Fibroblast of peridontal ligament (primary cell): ENCODE data around the gene C2orf81.

Experiments
- DNase-seq: peaks from one replicate; pipeline ENCODE4 v3.0.0-alpha.2; 2010; ENCODE audit errors: extremely low read depth

Gene C2orf81

GRCh38 chr2:74390606-74391005 lies 30.8 kb downstream of the C2orf81 start:
- no peak for DNase-seq

- DNase-seq: peak; percentile 59
Measured at GRCh38 chr2:74387346-74387745, 34.1 kb downstream of the C2orf81 start.

GRCh38 chr2:74385396-74385795 lies 36.0 kb downstream of the C2orf81 start:
- peak; percentile 27 for DNase-seq

GRCh38 chr2:74384051-74384450 lies 37.4 kb downstream of the C2orf81 start:
- DNase-seq: peak; percentile 31

GRCh38 chr2:74383254-74383653 lies 38.2 kb downstream of the C2orf81 start:
- DNase-seq: peak; percentile 66

GRCh38 chr2:74381751-74382150 lies 39.7 kb downstream of the C2orf81 start:
- DNase-seq: no peak

- DNase-seq: peak; percentile 66
Measured at GRCh38 chr2:74379851-74380789, 41.3 kb downstream of the C2orf81 start, which contains the start of gene DCTN1. TSS of gene DCTN1 (minus strand) at chr2:74380311. CDS start at chr2:74380037, 274 bp downstream.

GRCh38 chr2:74378007-74378406 lies 43.4 kb downstream of the C2orf81 start:
- DNase-seq: no peak

GRCh38 chr2:74375838-74376237 lies 45.6 kb downstream of the C2orf81 start:
- DNase-seq: no peak

GRCh38 chr2:74374509-74375205 lies 46.8 kb downstream of the C2orf81 start:
- peak; percentile 79 for DNase-seq

- DNase-seq: no peak
Measured at GRCh38 chr2:74373985-74374384, 47.4 kb downstream of the C2orf81 start.

GRCh38 chr2:74373221-74373676 lies 48.2 kb downstream of the C2orf81 start:
- DNase-seq: peak; percentile 49

- no peak for DNase-seq
Measured at GRCh38 chr2:74372674-74373073, 48.7 kb downstream of the C2orf81 start.

GRCh38 chr2:74371421-74371820 lies 50.0 kb downstream of the C2orf81 start:
- DNase-seq: no peak

- DNase-seq: no peak
Measured at GRCh38 chr2:74369976-74370375, 51.4 kb downstream of the C2orf81 start.

GRCh38 chr2:74368499-74368898 lies 52.9 kb downstream of the C2orf81 start:
- DNase-seq: no peak

- DNase-seq: no peak
Measured at GRCh38 chr2:74367789-74368188, 53.6 kb downstream of the C2orf81 start.

GRCh38 chr2:74366036-74366435 lies 55.4 kb downstream of the C2orf81 start:
- DNase-seq: no peak

GRCh38 chr2:74364533-74365505 lies 56.6 kb downstream of the C2orf81 start:
- DNase-seq: no peak
